ENCODE measurements around the gene PLXNB2. TPM values are rescaled to one million over a fixed set of nuclear protein-coding genes. Genes with fewer than 3 reads are reported as not detected.

PLXNB2 gene
- total RNA-seq, 3 donors from 2014 or later, result 232 to 318 (median 250) TPM

GRCh38 chr22:50244420-50245213 is 62.8 kb downstream of the PLXNB2 start, which contains the start of gene TUBGCP6:
Gene TUBGCP6 (minus strand): TSS chr22:50245023. CDS start chr22:50244459, 564 bp downstream.
- H3K9me3 ChIP-seq, result no peaks in the 10 kb centered on the region
- H3K4me3 ChIP-seq, result peak within 1 kb of the TSS; percentile 68
- intact Hi-C loops (cut with DNase I, micrococcal nuclease), result loop anchor here in 1 of 2 donors (10.0 kb wide), 1 partner anchor 250 kb away; no protein-coding TSS in a partner anchor
- no peak for TF ChIP-seq CTCF (IDR thresholded peaks at IDR 0.05)
- DNase-seq (peak; percentile 96 to 98 (median 97)), ATAC-seq (peak; percentile 90)
- H3K36me3 ChIP-seq (ENCODE audit: low read depth), result no peaks in the 10 kb centered on the region
- peaks cover 54% of the 10 kb centered on the region for H3K4me1 ChIP-seq (ENCODE audit: low read depth)

GRCh38 chr22:50243685-50244419 is 63.6 kb downstream of the PLXNB2 start:
- H3K4me3 ChIP-seq, result peak overlapping the region; percentile 68
- H3K36me3 ChIP-seq (ENCODE audit: low read depth), result no peaks in the 10 kb centered on the region
- DNase-seq (no peak), ATAC-seq (peak; percentile 42)
- intact Hi-C loops (cut with DNase I, micrococcal nuclease), result loop anchor here in 1 of 2 donors (10.0 kb wide), 1 partner anchor 251 kb away; no protein-coding TSS in a partner anchor
- peaks cover 50% of the 10 kb centered on the region for H3K4me1 ChIP-seq (ENCODE audit: low read depth)
- H3K9me3 ChIP-seq, result no peaks in the 10 kb centered on the region
- no peak for TF ChIP-seq CTCF (IDR thresholded peaks at IDR 0.05)

GRCh38 chr22:50242406-50242949 is 65.0 kb downstream of the PLXNB2 start:
- no peak for ATAC-seq
- TF ChIP-seq CTCF (IDR thresholded peaks at IDR 0.05), result no peak
- H3K9me3 ChIP-seq, result no peaks in the 10 kb centered on the region
- no peak overlapping the region for H3K4me3 ChIP-seq
- DNase-seq, result no peak
- peaks cover 42% of the 10 kb centered on the region for H3K4me1 ChIP-seq (ENCODE audit: low read depth)
- intact Hi-C loops (cut with DNase I, micrococcal nuclease), result loop anchor here in 1 of 2 donors (10.0 kb wide), 1 partner anchor 252 kb away; no protein-coding TSS in a partner anchor
- no peaks in the 10 kb centered on the region for H3K36me3 ChIP-seq (ENCODE audit: low read depth)

- Histone ChIP-seq H3K36me3 (ENCODE audit: low read depth) (no peaks in the 10 kb centered on the region), H3K4me1 (ENCODE audit: low read depth) (peaks cover 28% of the 10 kb centered on the region), H3K9me3 (no peaks in the 10 kb centered on the region), H3K4me3 (no peak overlapping the region)
- intact Hi-C loops (cut with DNase I, micrococcal nuclease), result no loop called here
- ATAC-seq, result no peak
- no peak for TF ChIP-seq CTCF (IDR thresholded peaks at IDR 0.05)
- no peak for DNase-seq
Observed at GRCh38 chr22:50238755-50239154, 68.7 kb downstream of the PLXNB2 start.

- no peaks in the 10 kb centered on the region for H3K36me3 ChIP-seq (ENCODE audit: low read depth)
- peak; percentile 47 for ATAC-seq
Observed at GRCh38 chr22:50236731-50237409, 70.6 kb downstream of the PLXNB2 start.

More at GRCh38 chr22:50236731-50237409, 70.6 kb downstream of the PLXNB2 start:
- peaks cover 9% of the 10 kb centered on the region for H3K4me1 ChIP-seq (ENCODE audit: low read depth)
- H3K9me3 ChIP-seq, result no peaks in the 10 kb centered on the region
- DNase-seq, result no peak
- intact Hi-C loops (cut with DNase I, micrococcal nuclease), result no loop called here
- TF ChIP-seq CTCF (IDR thresholded peaks at IDR 0.05), result no peak
- H3K4me3 ChIP-seq, result no peak overlapping the region

All from mucosa of descending colon (tissue), 3 donors.